ENCODE results near the gene PPM1H.

Gene PPM1H

DNA sequence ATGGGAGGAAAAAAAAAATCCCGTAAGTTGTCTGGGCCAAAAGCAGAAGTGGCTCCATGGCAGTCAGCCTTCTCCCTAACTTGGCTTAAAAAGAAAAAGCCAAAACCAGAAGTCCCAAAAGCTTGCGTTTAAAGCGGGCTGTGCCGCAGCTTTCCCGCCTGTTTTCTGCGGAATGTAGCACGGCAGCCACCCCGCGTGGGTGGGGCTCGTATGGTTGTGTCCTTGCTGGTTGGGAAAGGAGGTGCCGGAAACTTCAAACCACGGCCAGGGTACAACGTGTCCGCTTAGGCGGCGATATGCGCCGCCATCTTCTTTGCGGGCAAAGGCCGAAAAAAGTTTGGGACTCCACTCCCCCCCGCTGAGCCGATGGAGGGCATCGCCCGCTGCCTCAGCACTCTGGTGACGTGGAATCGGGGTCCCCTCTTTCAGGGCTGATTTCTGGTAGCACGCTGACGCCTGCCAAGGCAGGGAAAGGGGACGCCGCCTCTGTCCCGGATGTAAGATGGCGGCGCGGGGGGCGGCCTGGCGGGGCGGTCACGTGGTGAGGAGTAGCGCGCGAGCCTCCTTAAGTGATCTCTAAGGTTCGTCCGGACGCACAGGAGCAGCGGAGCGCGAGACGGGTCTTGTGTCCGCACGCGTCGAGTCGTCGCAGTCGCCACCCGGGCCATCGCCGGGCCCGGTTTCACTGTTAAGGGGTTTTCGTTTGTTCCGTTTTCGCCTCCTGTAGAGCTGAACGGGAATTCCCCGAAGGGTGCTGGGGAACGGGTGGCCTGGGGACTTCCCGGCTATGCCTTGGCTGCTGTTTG lies 332.5 kb downstream of the PPM1H start:
- peak; percentile 41 for DNase-seq (ENCODE audit: low read depth, low spot score)
- H3K27ac ChIP-seq = peak overlapping the region; percentile 98

DNA sequence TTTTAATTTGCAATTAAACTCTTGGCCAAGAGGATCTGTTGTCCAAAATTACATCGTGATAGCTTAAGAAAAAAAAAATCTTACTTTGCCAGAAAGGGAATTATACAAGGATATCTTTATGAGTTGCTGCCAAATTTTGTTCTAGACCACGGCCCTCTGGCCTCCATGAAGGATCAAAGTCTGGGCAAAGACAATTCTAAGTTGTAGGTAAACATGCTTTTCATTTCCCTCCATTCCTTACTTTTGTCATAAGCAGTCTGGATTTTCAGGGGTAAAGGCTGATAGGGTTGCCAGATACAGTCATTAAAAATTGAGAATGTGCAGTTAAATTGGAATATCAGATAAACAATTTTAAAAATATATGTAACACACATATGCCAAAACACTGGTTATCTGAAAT lies 333.2 kb downstream of the PPM1H start:
- DNase-seq (ENCODE audit: low read depth, low spot score) = no peak

DNA sequence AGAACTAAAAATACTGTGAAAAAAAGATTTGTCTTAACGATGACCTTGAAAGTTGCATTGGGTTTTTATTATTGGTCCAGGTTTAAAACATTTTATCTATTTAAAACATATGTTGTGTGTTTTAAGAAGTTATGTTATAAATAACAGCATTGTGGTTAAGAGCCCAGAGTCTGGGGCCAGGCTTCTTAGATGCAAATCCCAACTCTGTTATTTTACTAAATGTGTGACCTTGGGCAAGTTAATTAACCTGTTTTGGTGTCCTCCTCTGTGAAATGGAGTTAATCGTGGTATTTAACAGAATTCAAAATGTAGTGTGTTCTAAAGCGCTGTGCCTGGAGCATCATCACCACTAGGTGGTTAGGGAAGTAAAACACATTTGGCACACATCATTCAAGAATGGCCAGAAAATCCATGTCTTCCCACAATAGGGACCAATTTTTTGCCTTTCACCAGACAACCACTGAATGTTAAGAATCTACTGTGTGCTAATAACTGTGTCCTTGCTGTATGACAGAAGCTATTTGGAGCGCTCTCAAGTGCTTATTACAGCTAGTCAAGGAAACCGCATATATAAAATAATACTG lies 335.0 kb downstream of the PPM1H start:
- DNase-seq (ENCODE audit: low read depth, low spot score) = no peak

More for the DNA sequence above, 333.2 kb downstream of the PPM1H start:
- peak overlapping the region; percentile 98 for H3K27ac ChIP-seq

DNA sequence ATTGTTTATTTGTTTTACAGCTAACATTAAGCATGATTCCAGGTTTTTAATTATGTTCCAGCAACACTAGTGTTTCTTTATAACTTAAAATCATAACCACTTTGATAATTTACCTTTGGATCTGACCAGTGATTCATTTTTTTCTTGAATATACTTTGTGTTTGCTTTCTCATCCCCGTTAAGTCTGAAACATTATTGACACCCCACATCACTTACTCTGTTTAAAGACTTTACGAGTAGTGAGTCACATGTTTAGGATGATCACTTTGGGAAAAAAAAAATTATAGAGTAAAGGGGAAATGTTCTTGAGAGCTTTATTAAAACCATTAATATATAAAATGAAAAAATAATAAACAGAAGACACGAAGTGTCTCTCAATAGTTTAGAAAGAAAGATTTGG lies 336.1 kb downstream of the PPM1H start:
- no peak overlapping the region for H3K27ac ChIP-seq
- DNase-seq (ENCODE audit: low read depth, low spot score) = no peak

More for the DNA sequence above, 335.0 kb downstream of the PPM1H start:
- no peak overlapping the region for H3K27ac ChIP-seq

DNA sequence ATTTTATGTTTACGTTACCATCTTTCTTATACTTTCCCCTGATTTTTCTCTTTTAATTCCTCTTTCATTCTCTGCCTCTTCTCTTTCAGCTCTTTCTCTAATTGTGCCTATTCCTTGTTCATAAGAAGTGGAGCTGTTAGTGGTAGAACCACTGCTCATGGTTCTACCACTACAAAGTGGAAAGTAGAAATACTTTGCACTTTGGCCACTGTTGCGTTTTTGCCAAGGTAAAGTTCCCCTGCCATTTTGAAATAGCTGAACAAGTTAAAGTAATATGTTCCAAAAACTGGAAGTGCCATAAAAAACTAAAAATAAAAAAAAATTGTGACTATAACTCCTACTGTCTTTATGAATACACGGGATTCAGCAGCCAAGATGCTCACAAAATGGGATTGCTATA lies 337.7 kb downstream of the PPM1H start:
- H3K27ac ChIP-seq = no peak overlapping the region
- no peak for DNase-seq (ENCODE audit: low read depth, low spot score)

Measured in epithelial cell of prostate (primary cell).